HG03175 (cell line): ENCODE measurements around the gene CCT8L2.
"Not testable (repeated sequence)": the region's sequence is repeated elsewhere in the genome, so short reads cannot be mapped to it uniquely, and the experiment has no call there.

Source experiments
- ATAC-seq: cut with Tn5 transposase; IDR thresholded peaks from one replicate; pipeline ENCODE4 v1.9.1; 2021; ENCODE audit warnings: mild to moderate bottlenecking, moderate library complexity; ENCODE audit not compliant: unreplicated experiment

Gene CCT8L2

DNA sequence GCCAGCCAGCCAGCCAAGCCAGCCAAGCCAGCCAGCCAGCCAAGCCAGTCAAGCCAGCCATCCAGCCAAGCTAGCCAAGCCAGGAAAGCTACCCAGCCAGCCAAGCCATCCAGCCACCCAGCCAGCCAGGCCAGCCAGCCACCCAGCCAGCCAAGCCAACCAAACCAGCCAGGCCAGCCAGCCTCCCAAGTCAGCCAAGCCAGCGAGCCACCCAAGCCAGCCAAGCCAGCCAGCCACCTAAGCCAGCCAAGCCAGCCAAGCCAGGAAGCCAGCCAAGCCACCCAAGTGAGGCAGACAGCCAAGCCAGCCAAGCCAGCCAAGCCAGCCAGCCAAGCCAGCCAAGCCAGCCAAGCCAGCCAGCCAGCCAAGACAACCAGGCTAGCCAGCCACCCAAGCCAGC is 32.6 kb downstream of the CCT8L2 start:
- not testable (repeated sequence) for ATAC-seq

DNA sequence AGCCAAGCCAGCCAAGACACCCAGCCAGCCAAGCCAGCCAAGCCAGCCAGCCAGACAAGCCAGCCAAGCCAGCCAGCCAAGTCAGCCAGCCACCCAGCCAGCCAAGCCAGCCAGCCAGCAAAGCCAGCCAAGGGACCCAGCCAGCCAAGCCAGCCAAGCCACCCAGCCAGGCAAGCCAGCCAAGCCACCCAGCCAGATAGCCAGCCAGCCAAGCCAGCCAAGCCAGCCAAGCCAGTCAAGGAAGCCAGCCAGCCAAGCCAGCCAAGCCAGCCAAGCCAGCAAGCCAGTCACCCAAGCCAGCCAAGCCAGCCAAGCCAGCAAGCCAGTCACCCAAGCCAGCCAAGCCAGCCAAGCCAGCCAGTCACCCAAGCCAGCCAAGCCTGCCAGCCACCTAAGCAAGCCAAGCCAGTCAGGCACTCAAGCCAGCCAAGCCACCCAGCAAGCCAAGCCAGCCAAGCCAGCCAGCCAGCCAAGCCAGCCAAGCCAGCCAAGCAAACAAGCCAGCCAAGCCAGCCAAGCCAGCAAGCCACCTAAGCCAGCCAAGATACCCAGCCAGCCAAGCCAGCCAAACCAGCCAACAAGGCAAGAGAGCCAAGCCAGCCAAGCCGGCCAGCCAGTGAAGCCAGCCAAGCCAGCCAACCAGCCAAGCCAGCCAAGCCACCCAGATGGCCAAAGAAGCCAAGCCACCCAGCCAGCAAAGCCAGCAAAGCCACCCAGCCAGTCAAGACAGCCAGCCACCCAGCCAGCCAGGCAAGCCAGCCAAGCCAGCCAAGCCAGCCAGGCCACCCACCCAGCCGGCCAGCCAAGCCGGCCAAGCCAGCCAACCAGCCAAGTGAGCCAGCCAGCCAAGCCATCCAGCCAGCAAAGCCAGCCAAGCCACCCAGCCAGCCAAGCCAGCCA is 33.3 kb downstream of the CCT8L2 start:
- no peak for ATAC-seq

- not testable (repeated sequence) for ATAC-seq
Measured at GRCh38 chr22:16558376-16558945, 34.1 kb downstream of the CCT8L2 start.

GRCh38 chr22:16557511-16557910 is 35.1 kb downstream of the CCT8L2 start:
- not testable (repeated sequence) for ATAC-seq

DNA sequence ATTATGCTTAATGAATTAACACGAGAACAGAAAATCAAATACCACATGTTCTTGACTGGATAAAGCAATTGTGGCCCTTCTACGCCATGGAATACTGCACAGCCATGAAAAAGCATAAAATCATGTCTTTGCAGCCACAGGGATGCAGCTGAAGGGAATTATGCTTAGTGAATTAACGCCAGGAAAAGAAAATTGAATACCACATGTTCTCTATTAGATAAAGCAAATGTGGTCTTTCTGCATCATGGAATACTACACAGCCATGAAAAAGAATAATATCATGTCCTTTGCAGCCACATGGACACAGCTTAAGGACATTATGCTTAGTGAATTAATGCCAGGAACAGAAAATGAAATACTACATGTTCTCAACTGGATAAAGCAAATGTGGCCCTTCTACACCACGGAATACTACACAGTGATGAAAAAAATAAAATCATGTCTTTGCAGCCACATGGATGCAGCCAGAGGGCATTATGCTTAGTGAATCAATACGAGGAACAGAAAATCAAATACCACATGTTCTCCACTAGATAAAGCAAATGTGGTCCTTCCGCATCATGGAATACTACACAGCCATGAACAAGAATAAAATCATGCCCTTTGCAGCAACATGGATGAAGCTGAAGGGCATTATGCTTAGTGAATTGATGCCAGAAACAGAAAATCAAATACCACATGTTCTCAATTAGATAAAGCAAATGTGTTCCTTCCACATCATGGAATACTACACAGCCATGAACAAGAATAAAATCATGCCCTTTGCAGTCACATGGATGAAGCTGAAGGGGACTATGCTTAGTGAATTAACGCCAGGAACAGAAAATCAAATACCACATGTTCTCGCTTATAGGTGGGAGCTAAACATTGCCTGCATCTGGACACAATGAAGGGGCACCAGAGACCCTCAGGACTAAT is 37.3 kb downstream of the CCT8L2 start:
- ATAC-seq, result not testable (repeated sequence)

DNA sequence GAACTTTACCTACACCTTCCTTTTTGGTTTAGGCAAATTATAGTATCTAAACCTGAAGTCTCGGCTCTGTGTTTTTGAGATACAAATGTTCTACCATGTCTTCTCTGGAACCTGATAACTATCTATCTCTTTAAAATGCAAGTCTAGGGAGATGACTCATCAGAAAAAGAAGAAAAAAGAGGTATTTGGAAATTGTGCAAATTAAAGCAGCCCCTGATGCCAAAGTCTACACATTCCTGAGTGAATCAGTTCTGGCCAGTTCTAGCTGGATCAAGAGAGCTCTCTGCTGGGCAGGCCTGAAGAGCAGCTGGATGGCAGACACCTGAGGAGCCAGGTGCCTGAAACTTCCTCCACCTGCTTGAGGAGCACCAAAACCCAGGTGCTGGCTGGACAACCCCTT is 49.3 kb downstream of the CCT8L2 start:
- ATAC-seq, result not testable (repeated sequence)
